Spleen (tissue), 7 donors: ENCODE data around the gene ERC2.

ENCODE experiments used
- CTCF ChIP-seq, 11 experiments: fragments of 200-600 bp in 7 of 11; fragments of 450-650 bp in 4 of 11; sonication (generic) in 4 of 11; IDR thresholded peaks in 8 of 11; conservative IDR thresholded peaks in 3 of 11; 1 replicate in 7 of 11; 2 replicates in 4 of 11; pipeline versions ENCODE4 v1.4.0 to v1.8.0; 2016 to 2021; ENCODE audit warnings: antibody characterized with exemption in 11 of 11, inconsistent platforms in 4 of 11, mild to moderate bottlenecking in 1 of 11
- POLR2A ChIP-seq, 3 donors: fragments of 450-650 bp; IDR thresholded peaks; one replicate each; pipeline ENCODE4 v1.5.1; 2017; ENCODE audit warnings: antibody characterized with exemption in 3 of 3, mild to moderate bottlenecking in 1 of 3
- POLR2AphosphoS5 ChIP-seq, 3 donors: sonication (generic); formaldehyde crosslinking; IDR thresholded peaks; one replicate each; pipeline ENCODE4 v1.5.1; 2017; ENCODE audit warnings: antibody characterized with exemption in 3 of 3
- donor health status: DM: no; HTN: no; CAD: no; lungs with moderate emphysema.
- donor health status: DM: no; HTN: no; CAD: no.
- donor health status: DM: no; HTN: no; CAD: no.

DNA sequence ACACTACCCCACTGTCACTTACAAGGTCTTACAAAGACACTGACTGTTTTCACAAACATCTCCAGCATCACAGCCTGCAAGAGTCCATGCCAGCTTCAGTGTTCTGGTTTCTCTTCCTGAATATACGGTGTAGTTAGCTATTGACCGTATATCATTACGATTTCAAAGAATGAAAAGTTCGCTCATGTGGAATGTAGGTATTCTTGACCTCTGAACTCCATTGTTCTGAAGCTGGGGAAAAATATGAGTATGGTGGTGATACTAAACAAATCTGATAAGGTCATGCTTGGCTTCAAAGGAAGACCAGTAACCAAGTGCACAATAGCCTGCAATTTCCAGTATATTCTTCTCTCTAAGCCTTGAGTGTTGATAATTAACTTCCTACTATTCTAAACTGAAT is 665.5 kb downstream of the ERC2 start:
- TF ChIP-seq CTCF (IDR thresholded peaks at IDR 0.05 in 8 of 11, conservative IDR thresholded peaks at IDR 0.05 in 3 of 11): no peak
- no peak for TF ChIP-seq POLR2AphosphoS5 (IDR thresholded peaks at IDR 0.05)
- no peak for TF ChIP-seq POLR2A (IDR thresholded peaks at IDR 0.05)
